ENCODE measurements around the gene ACSL4. TPM values are rescaled to one million over a fixed set of nuclear protein-coding genes. Genes with fewer than 3 reads are reported as not detected.

Gene ACSL4
- polyA plus RNA-seq, 1 donor from 2014 or later: 101 TPM

Small RNA genes lying within 50 kb of the gene (small RNA-seq; reads per million reads assigned to genes)
- gene AL118496.2 (0 reads per million in 3 experiments), gene RF00019 (0 to 1.2 (median 0) reads per million in 3 experiments)

Other genes with a start within 250 kb of the ACSL4 start
- 1.0 and 2.0 TPM in 2 replicates for gene NXT2, start 196.4 kb downstream of the ACSL4 start, polyA plus RNA-seq
- gene KCNE5, start 108.1 kb downstream of the ACSL4 start, polyA plus RNA-seq: 0.42 TPM in 1 of 2 replicates, not detected in the other